ENCODE measurements around the gene FAM120B. TPM values are rescaled to one million over a fixed set of nuclear protein-coding genes. Genes with fewer than 3 reads are reported as not detected.
"Not testable (repeated sequence)": the region's sequence is repeated elsewhere in the genome, so short reads cannot be mapped to it uniquely, and the experiment has no call there.

The FAM120B gene
- total RNA-seq, 1 donor from 2014 or later = 19.7 TPM

DNA sequence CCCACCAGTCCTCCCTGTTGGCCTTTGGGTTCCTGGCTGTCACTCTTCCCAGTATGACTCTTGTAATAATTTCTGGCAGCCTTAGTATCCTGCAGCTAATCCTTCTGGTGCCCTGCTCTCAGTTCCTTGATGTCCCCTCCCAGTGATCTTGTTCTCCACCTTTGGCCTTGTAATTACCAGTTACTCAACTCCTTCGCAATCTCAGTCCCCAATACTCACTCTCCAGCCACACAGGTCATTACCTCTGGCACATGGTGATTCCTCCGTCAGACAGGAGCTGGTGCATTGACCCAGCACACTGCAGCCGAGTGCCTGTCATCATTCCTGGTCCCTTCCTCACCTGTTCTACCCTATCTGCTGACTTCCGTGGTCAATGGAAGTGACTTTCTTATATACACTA lies 101.4 kb downstream of the FAM120B start:
- H3K9me3 Mint-ChIP-seq = peaks cover 7% of the 10 kb centered on the region
- H3K36me3 Mint-ChIP-seq = peaks cover 37% of the 10 kb centered on the region
- no peaks in the 10 kb centered on the region for H3K9me3 ChIP-seq (ENCODE audit: low read depth)
- peaks cover 28% of the 10 kb centered on the region for H3K4me1 Mint-ChIP-seq
- no peaks in the 10 kb centered on the region for H3K36me3 ChIP-seq
- H3K4me3 ChIP-seq = no peak overlapping the region
- no peaks in the 10 kb centered on the region for H4K20me1 ChIP-seq (ENCODE audit: low read depth)
- no peak overlapping the region for H3K4me2 ChIP-seq
- no peak overlapping the region for H3K27ac ChIP-seq
- no peak overlapping the region for H3K4me3 Mint-ChIP-seq
- H3F3A ChIP-seq (ENCODE audit: low read depth) = peaks cover 4% of the 10 kb centered on the region
- H3K9ac ChIP-seq = no peak overlapping the region
- H3K4me1 ChIP-seq = peaks cover 16% of the 10 kb centered on the region
- H3K27me3 ChIP-seq = no peaks in the 10 kb centered on the region
- TF ChIP-seq EZH2 (IDR thresholded peaks at IDR 0.05) (no peak), EZH2phosphoT487 (IDR thresholded peaks at IDR 0.05) (no peak)
- TF ChIP-seq, protein P1, sequence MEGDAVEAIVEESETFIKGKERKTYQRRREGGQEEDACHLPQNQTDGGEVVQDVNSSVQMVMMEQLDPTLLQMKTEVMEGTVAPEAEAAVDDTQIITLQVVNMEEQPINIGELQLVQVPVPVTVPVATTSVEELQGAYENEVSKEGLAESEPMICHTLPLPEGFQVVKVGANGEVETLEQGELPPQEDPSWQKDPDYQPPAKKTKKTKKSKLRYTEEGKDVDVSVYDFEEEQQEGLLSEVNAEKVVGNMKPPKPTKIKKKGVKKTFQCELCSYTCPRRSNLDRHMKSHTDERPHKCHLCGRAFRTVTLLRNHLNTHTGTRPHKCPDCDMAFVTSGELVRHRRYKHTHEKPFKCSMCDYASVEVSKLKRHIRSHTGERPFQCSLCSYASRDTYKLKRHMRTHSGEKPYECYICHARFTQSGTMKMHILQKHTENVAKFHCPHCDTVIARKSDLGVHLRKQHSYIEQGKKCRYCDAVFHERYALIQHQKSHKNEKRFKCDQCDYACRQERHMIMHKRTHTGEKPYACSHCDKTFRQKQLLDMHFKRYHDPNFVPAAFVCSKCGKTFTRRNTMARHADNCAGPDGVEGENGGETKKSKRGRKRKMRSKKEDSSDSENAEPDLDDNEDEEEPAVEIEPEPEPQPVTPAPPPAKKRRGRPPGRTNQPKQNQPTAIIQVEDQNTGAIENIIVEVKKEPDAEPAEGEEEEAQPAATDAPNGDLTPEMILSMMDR (IDR thresholded peaks at IDR 0.05) = no peak
- peaks cover 6% of the 10 kb centered on the region for H3K27me3 Mint-ChIP-seq (ENCODE audit: insufficient read depth, low read depth)
- H3K27ac Mint-ChIP-seq = peak overlapping the region; percentile 44
- DNase-seq (ENCODE audit: low spot score) = no peak
- no peaks in the 10 kb centered on the region for H3K79me2 ChIP-seq (ENCODE audit: low read depth)
- no peak overlapping the region for H2AFZ ChIP-seq (replicated peaks)

DNA sequence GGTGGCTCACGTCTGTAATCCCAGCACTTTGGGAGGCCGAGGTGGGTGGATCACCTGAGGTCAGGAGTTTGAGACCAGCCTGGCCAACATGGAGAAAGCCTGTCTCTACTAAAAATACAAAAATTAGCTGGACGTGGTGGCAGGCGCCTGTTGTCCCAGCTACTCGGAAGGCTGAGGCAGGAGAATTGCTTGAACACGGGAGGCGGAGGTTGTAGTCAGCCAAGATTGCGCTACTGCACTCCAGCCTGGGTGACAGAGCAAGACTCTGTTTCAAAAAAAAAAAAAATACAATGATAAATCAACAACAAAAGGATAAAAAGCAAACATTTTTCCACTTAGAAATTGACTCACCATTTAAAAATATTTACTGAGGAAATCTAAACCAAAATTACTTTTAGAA lies 103.2 kb downstream of the FAM120B start:
- Mint-ChIP-seq H3K9me3 (peaks cover 14% of the 10 kb centered on the region), H3K36me3 (peaks cover 32% of the 10 kb centered on the region)
- H3K4me1 ChIP-seq; H3K4me3 Mint-ChIP-seq; H3K27me3 ChIP-seq; H2AFZ ChIP-seq (replicated peaks); H3K4me3 ChIP-seq; DNase-seq (ENCODE audit: low spot score); H3K9me3 ChIP-seq (ENCODE audit: low read depth); H3K27ac Mint-ChIP-seq; H3K4me2 ChIP-seq; H3K9ac ChIP-seq; H3K79me2 ChIP-seq (ENCODE audit: low read depth); H3K36me3 ChIP-seq; H3K27me3 Mint-ChIP-seq (ENCODE audit: insufficient read depth, low read depth); H3K4me1 Mint-ChIP-seq; H4K20me1 ChIP-seq (ENCODE audit: low read depth); H3K27ac ChIP-seq; H3F3A ChIP-seq (ENCODE audit: low read depth): not testable (repeated sequence)

DNA sequence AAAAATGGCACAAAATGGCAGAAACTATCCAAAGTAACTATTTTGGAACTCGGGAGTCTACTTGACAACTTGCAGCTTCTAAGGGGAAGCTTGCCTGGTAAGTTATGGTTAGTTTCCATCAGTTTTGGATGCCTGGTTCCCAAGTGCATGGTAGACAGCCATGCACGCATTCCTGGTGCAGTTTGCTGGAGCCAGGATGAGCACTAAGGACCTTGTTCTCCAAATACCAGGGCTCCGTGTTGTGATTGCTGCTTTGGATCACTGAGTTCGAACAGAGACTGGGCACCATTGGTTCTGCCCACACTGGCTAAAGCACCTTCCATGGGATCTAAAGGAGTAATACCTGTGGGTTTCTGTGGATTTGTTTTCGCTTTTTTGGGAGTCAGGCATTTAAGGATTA lies 103.7 kb downstream of the FAM120B start:
- no peaks in the 10 kb centered on the region for H3K79me2 ChIP-seq (ENCODE audit: low read depth)
- no peaks in the 10 kb centered on the region for H3K4me1 ChIP-seq
- Mint-ChIP-seq H3K4me3 (no peak overlapping the region), H3K36me3 (peaks cover 27% of the 10 kb centered on the region), H3K27ac (no peak overlapping the region), H3K9me3 (peaks cover 14% of the 10 kb centered on the region), H3K27me3 (ENCODE audit: insufficient read depth, low read depth) (peaks cover 2% of the 10 kb centered on the region), H3K4me1 (peaks cover 4% of the 10 kb centered on the region)
- no peaks in the 10 kb centered on the region for H3K9me3 ChIP-seq (ENCODE audit: low read depth)
- no peak overlapping the region for H3K9ac ChIP-seq
- no peak overlapping the region for H3K4me3 ChIP-seq
- H3F3A ChIP-seq (ENCODE audit: low read depth) = no peaks in the 10 kb centered on the region
- no peak overlapping the region for H2AFZ ChIP-seq (replicated peaks)
- no peak for DNase-seq (ENCODE audit: low spot score)
- H3K27me3 ChIP-seq = no peaks in the 10 kb centered on the region
- H3K4me2 ChIP-seq = no peak overlapping the region
- H3K27ac ChIP-seq = no peak overlapping the region
- H3K36me3 ChIP-seq = no peaks in the 10 kb centered on the region
- H4K20me1 ChIP-seq (ENCODE audit: low read depth) = no peaks in the 10 kb centered on the region
- no peak for TF ChIP-seq EZH2 (IDR thresholded peaks at IDR 0.05)
- TF ChIP-seq, protein P1 (IDR thresholded peaks at IDR 0.05) = no peak
- no peak for TF ChIP-seq EZH2phosphoT487 (IDR thresholded peaks at IDR 0.05)

DNA sequence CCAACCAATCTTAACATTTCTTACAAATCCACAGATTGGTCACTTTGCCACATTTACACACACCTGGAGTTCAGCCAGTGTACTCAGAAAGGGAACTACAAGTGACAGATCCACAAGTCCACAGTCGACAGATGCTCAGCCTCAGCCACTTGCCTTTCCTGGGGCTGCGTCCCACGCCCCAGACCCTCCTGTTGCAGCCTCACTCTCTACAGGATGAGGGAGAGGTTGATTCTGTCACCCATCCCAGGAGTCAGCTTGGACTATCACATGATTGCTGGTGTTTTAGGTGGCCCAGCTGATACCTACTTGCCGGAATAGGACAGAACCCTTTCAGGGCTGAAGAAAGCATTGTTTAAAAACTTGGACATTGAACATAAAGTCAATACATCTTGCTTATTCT lies 108.8 kb downstream of the FAM120B start:
- no peak overlapping the region for H3K27ac ChIP-seq
- no peaks in the 10 kb centered on the region for H3K36me3 ChIP-seq
- H3K9ac ChIP-seq = no peak overlapping the region
- DNase-seq (ENCODE audit: low spot score) = no peak
- Mint-ChIP-seq H3K27ac (no peak overlapping the region), H3K36me3 (no peaks in the 10 kb centered on the region), H3K27me3 (ENCODE audit: insufficient read depth, low read depth) (peaks cover under 1% of the 10 kb centered on the region), H3K9me3 (peaks cover 12% of the 10 kb centered on the region), H3K4me1 (peaks cover 9% of the 10 kb centered on the region), H3K4me3 (no peak overlapping the region)
- no peaks in the 10 kb centered on the region for H3K79me2 ChIP-seq (ENCODE audit: low read depth)
- no peaks in the 10 kb centered on the region for H3F3A ChIP-seq (ENCODE audit: low read depth)
- no peak for TF ChIP-seq EZH2phosphoT487 (IDR thresholded peaks at IDR 0.05)
- TF ChIP-seq, protein P1 (IDR thresholded peaks at IDR 0.05) = no peak
- TF ChIP-seq EZH2 (IDR thresholded peaks at IDR 0.05) = no peak
- no peaks in the 10 kb centered on the region for H3K27me3 ChIP-seq
- no peak overlapping the region for H3K4me3 ChIP-seq
- no peaks in the 10 kb centered on the region for H4K20me1 ChIP-seq (ENCODE audit: low read depth)
- H3K4me1 ChIP-seq = no peaks in the 10 kb centered on the region
- H2AFZ ChIP-seq (replicated peaks) = no peak overlapping the region
- H3K4me2 ChIP-seq = no peak overlapping the region
- H3K9me3 ChIP-seq (ENCODE audit: low read depth) = no peaks in the 10 kb centered on the region
